ENCODE measurements around the gene XXYLT1.

XXYLT1 gene

GRCh38 chr3:195126056-195126605 is 144.8 kb downstream of the XXYLT1 start:
- no peak for DNase-seq

GRCh38 chr3:195125646-195126045 is 145.3 kb downstream of the XXYLT1 start:
- DNase-seq: no peak

DNA sequence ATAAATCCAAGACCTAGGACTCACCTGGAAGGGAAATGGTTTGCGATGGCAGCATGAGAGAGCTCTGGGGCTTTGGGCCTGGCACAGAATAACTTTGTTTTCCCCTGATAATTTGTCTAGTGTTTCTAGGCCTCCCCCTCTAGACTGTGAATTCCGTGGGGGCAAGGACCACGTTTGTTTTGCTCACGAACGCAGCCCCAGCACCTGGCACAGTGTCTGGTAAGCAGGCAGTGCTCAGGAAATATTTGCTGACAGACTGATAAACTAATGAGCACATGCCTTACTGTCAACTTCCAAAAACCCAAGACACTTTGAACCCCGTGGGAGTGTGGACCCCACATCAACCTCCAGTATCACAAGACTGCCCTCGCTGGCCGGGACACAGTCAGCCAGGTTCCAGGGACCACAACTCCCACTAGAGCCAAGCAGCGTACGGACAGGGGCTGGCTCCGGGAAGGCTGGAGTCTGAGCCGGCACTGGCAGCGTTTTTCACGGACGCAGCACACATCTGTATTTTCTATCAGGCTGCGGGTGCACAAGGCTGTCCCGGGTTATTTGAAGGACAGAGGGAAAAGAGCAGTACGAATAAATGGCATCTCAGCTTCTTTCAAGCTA is 146.5 kb downstream of the XXYLT1 start:
- DNase-seq: no peak

- DNase-seq: peak; percentile 86
Measured at GRCh38 chr3:195123281-195123691, 147.7 kb downstream of the XXYLT1 start.

- no peak for DNase-seq
Measured at GRCh38 chr3:195122261-195122660, 148.7 kb downstream of the XXYLT1 start.

- DNase-seq: no peak
Measured at GRCh38 chr3:195120267-195120601, 150.7 kb downstream of the XXYLT1 start.

DNA sequence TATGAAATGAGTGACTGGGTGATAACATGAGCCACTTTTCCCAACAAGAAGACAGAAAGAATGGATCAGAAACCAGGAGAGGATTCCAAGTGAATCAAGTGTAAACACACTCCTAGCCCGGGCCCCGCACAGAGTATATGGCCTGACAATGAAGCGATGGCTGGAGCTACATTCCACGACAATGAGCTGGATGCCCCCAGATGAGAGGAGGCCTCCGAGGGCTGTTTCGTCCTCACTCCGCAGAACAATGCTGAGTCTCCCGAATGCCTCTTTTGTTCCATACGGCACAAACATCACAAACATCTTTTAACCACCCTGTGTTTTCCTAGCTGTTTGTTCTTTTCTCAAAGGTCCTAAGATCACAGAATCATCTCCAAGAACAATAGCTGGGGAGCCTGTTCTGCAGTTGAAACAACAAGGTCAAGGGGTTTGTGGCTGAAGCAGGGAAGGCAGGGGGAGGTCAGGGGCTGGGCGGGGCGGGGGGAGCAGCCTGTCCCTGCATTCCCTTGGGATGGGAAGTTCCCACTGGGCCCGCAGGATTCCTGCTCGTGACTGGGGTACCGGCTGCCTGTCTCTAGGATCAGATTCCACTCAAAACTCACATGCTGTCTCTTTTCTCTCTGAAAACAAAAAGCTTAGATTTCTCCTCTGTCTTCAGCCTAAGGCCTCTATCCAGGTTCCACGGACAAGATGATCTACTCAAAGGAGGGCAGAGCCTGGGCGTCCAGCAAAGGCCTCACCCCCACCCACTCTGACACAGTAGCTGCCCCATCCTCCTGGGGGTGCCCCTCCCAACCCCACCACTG is 151.3 kb downstream of the XXYLT1 start:
- peak; percentile 97 for DNase-seq

DNA sequence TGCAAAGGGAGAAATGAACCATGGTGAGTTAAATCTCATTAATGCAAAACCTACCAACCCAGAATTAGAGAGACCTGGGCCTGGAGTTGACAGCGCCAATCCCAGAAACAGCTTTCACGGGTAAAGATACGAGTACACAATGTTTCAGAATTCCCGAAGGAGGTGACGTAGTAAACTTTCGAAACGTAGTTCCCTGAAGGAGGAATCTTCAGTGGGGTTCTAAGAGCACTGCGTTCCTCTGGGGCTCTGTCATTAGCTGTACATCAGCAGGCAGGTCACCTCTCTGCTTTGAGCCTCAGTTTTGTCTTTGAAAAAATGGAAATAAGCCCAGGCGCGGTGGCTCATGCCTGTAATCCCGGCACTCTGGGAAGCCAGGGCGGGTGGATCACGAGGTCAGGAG is 152.3 kb downstream of the XXYLT1 start:
- DNase-seq: no peak

DNA sequence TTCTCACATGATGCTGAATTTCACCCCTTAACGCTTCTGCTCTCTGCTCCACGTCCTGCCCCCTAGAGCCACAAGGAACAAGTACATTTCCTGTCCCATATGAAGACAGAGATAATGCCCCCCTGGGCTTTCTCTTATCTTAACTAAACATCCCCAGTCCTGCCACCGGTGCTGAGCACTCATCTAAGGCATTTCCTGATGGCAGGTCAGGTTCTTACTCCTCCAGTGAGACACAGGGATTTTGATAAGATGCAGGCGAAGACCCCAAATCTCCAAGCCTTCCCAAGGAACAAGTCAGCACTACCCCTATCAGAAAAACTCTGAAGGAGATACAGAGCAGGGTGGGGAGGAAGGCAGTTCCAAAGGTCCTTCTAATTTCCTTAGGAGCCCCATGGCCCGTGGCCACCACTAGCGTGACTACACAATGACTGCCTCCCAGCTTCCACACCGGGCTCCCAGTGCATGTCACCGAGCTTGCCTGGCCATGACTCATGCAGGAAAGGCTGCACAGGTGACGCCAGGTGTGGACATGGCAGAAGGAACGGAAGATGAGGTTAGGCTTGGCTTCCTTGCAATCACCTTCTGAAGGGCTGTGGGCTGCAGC is 152.9 kb downstream of the XXYLT1 start:
- DNase-seq: peak; percentile 92

DNA sequence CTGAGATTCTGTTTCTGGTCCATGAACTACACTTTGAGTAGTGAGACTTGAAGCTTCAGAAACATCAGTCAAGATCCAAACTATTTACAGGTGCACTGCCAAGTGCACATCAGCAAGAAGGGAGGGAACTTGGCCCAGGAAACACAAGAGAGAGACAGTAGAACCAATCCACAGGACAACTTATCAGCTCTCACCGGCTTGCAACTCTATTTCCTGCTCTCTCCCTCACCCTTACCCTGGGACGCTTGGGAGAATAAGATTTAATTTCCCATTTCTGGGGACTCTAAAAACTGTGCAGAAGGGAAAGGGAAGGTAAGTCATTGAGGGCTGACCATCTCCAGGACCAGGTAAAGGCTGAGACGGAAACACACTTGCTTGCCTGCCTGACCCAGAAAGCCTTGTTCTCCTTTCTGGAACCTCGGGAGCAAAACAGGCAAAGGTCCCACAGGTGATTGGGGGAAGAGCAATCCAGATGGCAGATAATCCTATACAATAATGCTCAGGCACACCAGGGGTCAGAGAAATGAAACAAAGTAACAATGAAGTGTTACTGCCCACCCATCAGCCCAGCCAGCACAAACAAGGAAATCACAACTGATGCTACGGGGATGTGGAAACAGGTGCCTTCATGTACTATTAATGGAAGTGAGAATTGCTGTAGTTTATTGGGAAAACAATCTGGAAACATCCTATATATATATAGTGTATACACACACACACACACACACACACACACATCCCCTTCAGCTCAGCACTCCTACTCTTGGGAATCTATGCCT is 154.4 kb downstream of the XXYLT1 start:
- DNase-seq: no peak

- DNase-seq: no peak
Measured at GRCh38 chr3:195115600-195116406, 155.2 kb downstream of the XXYLT1 start.

DNA sequence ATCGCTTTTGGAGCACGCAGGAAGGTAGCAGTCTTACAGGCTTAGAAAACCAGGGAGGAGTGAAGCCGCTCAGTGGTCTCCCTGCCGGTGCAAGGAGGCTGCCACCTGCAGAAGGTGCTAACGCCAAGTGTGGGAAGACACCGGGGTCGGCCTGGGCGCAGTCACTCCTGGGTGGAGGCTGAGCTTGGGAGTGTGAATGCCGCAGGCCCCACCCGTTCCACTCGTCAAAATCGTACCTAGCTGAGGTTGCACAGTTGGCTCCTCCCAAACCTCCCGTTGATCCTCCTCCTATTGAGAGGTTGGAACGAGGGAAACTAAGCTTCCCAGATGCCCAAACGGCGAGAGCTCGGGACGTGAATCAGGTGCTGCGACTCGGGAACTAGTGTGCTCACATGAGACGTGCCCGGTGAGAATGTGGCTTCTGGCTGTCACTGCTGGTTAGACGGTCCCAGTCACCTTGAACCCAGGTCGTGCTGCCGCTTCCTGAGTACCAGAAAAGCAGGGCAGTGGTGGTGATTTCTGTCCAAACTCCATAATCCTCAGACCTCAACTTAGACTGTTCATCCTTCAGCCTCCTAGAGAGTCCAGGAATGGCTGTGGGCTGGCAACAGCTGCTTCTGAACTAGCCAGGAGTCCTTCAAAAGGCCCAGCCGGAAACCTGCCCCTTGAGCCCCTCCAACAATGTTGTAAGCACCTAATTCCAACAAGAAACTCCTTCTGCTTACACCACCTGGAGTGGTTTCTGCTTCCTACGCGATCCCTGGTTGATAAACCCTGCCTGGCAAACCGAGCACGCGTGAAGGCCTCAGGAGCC is 156.0 kb downstream of the XXYLT1 start:
- no peak for DNase-seq

- no peak for DNase-seq
Measured at GRCh38 chr3:195113536-195114425, 157.2 kb downstream of the XXYLT1 start.

DNA sequence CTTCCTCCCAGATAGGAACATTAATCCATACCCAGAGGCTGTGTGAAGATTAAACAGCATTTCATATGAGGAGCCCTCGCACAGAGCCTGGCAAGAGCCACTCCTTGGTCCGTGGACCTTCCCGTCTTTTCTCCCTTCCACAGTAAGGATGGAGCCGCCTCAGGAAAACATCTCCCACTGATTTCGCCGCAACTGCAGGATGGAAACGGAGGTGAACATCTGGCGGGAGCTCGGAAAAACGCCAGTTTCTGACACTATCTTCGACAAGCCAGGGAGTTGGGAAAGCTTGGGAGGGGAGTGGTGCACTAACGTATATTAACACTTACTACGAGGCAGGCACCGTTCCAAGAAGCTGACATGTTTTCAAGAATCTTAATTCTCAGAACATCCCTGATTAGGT is 157.9 kb downstream of the XXYLT1 start:
- DNase-seq: no peak

DNA sequence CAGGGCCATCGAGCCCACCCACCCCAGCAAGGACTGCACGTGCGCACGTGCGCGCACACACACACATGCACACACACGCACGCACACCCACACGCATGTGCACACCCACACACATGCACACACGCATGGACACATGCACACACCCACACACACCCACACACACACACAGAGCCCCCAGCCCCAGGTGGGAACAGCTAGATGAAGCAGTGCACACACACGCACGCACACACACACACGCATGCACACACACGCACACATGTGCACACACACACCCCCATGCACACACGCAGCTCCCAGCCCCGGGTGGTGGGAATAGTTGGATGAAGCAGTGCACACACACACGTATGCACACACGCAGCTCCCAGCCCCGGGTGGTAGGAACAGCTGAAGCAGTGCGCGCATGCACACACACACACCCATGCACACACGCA is 158.6 kb downstream of the XXYLT1 start:
- DNase-seq: no peak

DNA sequence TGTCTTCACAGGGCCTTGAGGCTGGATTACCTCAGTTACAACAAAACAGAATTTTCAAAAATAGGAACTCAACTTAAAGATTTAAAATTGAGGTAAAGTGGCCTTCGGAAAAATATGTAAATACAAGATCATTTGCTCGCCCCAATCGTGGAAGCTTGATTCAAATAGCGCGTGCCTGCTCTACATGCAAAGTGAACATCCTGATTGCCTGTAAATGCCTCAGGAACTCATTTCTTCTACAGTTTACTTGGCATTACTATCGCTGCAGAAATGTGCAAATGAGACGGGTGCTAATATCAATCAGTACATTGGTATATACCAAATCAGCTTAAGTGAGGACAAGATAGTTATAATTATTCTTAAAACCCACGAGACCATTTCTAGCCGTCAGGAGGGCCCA is 159.2 kb downstream of the XXYLT1 start:
- DNase-seq: no peak

DNA sequence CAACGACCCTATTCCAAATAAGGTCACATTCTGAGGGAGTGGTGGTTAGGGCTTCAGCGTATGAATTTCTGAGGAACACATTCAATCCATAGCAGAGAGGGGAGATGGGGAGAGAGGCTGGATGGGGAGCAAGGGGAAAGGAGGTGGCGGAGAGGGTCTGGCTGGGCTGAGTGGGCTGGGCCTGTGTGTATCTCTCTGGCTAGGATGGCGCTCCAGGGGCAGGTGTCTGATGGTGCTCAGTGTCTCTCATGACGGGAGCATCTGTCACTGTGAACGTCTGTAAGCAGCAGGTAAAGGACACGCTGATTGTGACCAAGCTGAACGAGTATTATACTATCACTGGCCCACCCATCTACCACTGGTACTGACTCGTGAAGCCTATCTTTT is 159.6 kb downstream of the XXYLT1 start:
- no peak for DNase-seq

- DNase-seq: peak; percentile 80
Measured at GRCh38 chr3:195110647-195111318, 160.2 kb downstream of the XXYLT1 start.

- DNase-seq: no peak
Measured at GRCh38 chr3:195109098-195109657, 161.8 kb downstream of the XXYLT1 start.

Measured in islet precursor cell (in vitro differentiated cells).